HG03066 (cell line): ENCODE measurements around the gene DEFB132.

Experiments used
- ATAC-seq: cut with Tn5 transposase; IDR thresholded peaks from one replicate; pipeline ENCODE4 v1.9.1; 2021; ENCODE audit warnings: low read depth; ENCODE audit not compliant: unreplicated experiment

The DEFB132 gene

DNA sequence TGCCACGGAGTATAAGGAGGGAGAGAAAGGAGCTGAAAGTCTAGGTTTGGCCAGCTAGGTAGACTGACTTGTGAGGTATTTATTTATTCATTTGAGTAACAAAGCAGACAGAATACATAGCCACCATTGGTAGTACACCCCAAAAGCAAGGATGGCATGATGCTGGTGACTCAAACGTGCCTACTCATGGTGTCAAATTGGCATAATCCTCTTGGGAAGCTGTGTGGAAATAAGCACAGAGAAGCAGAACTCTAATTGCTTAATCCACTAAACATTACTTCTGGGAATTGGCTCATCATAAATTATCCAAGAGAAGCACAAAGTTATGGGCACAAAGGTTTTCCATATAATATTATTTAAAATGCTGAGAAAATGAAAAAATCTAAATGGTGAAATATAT, 2.5 kb downstream of the DEFB132 start:
- ATAC-seq: no peak

DNA sequence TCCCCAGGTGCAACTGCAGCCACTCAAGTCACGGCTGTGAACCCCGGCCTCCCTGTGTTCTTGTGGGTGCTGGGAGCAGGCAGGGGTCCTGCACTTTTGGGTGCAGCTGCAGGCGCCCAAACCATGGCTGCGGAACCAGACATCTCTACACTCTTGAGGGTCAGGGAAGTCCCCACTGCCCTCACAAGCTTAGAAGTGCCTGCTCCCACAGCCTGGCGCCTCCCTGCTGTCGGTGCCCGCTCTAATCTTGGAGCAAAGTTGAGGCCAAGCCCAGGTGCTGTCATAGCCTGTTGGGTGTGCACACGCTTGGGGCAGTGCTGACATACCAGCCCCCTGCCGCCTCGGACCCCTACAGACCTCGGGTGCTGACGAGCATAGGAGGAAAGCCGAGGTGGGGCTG, 6.2 kb downstream of the DEFB132 start:
- no peak for ATAC-seq

DNA sequence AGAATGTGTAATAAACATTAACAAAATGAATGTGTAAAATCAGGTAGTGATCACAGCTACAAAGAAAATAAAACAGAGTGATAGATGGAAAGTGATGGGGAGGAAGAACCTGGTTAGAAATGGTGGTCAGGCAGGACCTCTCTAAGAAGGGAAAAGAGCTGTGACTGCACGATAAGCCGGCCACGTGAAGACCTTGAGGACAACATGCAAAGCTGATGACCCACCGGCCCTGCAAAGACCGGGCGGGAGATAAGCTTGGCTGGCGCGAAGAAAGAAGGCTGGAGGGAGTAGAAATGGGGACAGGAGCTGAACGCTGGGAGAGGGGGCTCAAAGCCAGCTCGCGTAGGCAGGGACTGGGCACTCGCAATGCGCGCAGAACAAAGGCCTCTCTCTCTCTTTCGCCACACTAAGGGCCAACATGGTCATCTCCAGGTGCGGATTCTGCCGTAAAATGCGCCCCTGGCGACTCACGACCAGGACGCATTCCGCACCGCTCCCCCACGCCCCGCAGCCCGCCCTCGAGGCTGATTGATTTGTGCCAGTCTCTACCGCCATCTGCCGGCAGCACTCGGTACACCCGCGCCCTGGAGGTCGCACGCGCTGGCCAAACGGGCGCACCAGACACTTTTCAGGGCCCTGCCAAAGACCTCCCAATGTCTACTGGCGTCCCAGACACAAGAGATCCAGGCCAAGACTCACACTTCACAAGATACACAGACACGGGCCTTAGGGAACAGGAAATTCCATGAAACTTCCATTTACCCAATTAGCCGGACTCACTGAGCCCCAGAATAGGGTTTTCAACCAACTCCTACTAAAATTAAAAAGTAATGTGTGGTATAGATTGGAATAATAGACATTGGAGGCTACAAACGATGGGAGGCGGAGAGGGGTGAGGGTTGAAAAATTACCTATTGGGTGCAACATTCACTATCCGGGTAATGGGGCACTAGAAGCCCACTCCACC, 9.4 kb downstream of the DEFB132 start:
- peak; percentile 90 for ATAC-seq

DNA sequence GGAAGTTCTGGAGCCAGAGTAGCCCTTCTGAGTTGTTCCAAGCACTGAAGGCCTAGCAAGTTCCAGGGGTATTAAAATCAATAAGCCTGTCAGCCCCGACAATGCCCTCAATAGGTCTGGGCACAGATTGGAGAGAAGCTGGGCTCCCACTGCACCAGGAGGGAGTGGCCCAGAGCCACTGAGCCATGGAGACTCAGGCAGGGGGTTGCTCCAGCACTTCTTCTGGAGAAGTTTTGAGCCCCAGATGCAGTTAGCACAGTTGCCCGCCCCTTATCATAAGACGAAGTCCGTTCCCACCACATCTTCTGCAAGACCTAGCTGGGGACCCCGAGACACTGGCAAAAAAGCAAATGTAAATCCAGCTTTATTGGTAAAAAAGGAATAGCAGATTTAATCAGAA, 13.0 kb downstream of the DEFB132 start:
- no peak for ATAC-seq

DNA sequence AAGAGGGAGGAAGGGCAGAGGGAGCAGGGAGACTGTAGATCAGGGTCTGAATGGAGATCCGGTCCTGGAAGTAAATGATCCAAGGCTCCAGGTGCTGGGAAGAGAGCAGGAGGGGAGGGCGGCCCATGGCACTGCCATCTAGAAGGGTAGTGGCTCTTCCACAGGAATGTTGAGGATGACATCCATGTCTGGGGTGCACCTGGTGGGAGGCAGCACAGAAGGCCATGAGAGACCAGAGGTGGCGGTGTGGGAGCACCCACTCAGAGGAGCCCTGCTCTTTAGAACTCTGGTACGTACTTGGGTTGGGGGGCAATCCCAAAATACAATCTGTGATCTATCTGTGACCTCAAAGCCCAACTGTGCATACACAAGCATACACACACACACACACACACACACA, 13.5 kb downstream of the DEFB132 start:
- no peak for ATAC-seq

DNA sequence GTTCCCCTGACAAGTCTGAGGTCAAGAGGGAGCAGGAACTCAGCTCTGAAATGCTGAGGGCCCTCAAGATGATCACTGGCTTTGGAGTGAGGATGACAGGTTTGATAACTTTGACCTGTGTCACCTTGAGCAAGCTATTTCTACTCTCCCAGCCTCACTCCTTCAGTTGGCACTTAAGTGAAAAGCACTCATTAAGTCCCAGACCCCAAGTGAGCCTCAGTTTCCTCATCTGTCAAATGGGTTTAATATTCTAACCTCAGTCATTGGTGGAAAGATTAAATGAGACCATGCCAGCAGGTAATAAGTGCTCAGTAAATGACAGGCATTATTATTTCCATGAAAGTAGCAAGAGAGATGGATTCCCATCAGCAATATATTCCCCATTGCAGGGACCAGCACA, 14.0 kb downstream of the DEFB132 start:
- ATAC-seq: no peak

DNA sequence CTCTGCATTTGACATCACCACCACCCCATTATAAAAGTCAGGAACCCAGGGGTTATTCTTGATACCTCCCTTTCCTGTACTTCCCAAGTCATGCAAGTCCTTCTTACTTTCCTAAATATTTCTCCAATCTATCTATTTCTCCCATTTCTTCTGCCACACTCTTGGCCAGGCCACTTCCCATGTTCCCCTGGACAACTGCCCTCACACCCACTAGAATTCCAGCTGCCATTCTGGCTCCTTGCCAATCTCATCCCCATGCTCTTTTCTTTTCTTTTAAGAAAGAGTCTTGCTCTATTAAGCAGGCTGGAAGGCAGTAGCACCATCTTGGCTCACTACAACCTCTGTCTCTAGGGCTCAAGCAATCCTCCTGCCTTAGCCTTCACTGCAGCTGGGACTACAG, 15.2 kb downstream of the DEFB132 start:
- no peak for ATAC-seq

DNA sequence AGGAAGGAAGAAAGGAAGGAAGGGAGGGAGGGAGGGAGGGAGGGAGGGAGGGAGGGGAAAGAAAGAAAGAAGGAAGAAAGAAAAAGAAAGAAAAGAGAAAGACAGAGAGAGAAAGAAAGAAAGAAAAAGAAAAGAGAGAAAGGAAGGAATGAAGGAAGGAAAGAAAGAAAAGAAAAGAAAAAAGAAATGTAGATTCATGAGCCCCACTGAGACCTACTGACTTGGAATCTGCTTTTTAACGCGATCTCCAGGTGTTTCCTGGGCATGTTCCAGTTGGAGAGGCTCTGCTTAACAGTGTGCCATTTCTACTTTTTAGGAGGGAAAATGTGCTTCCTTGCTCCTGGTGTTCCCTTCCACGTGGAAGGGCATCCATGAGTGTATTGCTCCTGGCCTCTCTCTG, 16.4 kb downstream of the DEFB132 start:
- no peak for ATAC-seq

DNA sequence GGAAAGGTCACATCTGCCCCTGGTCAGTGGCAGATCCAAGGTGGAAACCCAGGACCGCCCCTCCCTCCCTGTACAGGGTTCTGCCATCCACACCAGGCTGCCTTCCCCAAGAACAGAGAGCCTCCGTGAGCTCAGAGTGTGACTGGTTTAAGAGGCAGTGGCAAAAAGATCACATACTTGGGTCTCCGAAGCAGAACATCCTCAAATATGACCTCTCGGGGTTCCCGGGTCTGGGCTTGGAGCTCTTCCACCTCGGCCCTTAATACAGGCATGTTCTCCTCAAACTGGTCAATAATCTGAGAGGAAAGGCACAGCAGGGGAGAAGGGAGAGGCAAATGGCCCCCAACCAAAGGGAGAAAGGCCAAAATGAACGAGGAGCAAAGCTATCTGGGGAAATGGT, 18.3 kb downstream of the DEFB132 start:
- ATAC-seq: no peak

DNA sequence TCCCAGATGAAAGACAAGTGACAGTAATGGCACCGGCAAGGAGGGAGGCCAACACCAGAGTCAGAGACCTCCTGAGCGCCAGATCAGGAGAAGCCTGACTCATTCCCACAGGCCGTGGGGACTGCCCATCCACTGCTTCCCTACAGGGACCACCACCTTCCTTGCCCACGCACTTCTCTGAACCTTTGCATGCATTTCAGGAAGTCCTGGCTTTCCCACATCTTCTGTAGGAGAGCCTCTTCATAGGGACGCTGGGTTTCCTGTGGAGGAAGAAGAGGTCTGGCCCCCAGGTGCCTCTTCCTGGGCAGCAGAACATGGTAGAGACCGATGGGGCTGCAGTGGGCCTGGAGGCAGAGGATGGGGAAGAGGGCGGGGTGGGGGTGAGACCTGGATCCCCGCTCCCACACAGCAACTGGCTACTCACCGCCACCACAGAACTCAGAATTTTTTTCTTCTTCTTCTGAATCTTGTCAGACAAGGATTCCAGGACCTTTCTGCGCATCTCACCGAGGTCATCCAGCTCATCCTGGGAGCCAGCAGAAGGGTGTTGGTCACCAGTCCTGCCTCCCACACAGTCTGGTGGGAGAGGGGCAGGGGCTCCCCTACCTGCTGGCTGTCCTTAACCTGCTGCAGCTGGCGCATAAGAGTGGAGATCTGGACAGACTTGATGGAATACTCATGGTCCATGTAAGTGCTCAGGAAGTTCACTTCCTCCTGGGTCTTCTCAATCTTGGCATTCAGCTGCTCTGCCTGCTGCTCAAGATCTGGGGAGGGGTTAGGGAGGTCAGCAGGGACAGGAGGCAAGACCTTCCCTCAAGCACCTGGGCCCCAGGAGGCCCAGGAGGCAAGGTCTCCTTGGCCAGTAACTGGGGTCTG, 19.3 kb downstream of the DEFB132 start:
- no peak for ATAC-seq

DNA sequence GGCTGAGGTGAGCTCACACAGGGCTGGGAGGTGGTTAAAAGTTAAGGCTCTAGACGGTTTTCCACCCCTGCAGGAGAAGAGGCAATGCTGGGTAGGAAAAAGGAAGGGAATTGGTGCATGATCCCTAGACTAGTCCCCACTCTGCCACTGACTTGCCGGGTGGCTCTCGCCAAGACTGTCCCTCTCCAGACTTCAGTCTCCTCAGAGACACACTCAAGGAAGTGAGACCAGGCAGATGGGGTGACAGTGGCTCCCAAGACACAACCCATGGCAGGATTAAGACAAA, 19.9 kb downstream of the DEFB132 start:
- ATAC-seq: no peak

DNA sequence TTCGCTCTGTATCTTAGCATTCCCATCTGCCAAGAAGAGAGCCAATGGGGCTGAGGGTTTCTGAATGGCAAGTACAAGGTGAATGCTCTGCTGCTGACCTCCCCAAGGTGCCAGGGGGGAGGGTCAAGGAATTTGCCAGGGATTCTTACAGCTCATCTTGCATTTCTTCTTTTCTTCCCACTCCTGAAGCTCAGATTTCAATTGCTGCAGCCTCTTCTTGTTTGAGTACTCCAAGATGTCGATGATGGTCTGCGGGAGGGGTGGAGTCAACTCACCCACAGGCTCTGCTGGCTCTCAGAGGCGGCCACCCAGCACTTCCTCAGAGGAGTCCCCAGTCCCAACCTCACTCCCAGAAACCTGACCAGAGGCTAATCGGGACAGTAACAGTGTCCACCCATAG, 20.7 kb downstream of the DEFB132 start:
- ATAC-seq: no peak

DNA sequence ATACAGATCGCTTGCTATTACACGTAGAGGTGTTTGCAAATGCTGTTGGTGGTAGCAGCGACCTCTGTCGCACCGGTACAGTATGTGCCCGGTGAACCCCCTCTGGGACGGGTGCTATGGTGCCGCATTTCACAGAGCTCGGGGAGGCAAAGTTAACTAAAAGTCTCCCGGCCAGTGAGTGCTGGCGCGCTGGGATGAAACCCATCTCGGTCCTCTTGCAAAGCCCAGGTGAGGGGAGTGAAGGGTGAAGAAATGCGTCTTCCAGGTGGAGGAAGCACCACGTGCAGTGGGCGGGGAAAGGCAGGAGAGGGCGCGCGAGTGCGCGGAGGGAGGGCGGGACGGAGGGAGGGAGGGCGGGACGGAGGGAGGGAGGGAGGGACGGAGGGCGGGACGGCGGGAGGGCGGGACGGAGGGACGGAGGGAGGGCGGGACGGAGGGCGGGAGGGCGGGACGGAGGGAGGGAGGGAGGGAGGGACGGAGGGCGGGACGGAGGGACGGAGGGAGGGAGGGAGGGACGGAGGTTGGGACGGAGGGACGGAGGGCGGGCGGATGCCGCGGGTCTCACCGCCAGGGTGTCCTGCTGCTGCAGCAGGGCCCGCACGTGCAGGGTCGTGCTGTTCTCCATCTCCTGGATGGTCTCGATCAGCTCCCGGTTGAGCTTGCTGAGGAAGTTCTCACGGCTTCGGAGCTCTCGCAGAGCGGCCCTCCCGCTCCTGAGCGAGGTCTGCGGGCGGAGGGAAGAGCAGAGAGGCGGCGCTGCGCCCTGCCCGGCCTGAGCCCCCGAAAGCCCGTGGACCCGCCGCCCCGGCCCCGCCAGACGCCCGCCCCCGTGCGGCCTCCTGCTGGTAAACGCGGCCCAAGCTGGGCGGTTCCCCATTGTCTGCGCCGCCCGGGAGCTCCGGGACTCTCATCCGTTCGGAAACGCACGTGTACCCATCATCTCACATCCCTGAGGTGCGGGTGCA, 21.4 kb downstream of the DEFB132 start:
- ATAC-seq: no peak

DNA sequence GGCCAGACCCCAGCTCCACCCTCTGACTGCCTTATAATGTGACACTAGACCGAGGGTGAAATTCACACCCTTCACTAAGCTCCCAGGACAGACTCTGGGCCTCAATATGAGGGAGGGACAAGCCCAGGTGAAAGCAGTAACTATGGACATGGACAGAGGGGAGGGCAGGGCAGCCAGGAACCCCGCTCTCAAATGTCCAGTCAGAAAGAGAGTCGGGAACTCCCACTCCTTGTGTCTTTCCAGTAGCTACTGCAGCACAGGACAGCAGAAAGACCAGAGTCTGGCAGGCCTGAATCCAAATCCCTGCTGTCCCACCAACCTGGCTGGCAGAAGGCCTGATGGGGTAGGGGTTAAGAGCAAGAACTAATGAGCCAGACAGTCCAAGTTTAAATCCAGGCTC, 26.6 kb downstream of the DEFB132 start:
- ATAC-seq: no peak

DNA sequence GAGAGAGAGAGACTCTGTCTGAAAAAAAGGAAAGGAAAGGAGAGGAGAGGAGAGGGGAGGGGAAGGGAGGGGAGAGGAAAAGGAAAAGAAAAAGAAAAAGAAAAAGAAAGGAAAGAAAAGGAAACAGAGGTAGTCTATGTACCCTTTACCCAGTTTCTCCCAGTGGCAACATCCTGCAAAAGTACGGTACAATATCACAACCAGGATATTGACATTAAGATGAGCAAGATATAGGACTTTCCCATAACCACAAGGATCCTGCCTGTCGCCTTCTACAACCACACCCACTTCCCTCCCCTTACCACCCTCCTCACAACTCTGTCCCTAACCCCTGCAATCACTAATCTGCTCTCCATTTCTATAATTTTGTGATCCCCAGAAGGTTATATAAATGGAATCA, 29.0 kb downstream of the DEFB132 start:
- ATAC-seq: no peak

DNA sequence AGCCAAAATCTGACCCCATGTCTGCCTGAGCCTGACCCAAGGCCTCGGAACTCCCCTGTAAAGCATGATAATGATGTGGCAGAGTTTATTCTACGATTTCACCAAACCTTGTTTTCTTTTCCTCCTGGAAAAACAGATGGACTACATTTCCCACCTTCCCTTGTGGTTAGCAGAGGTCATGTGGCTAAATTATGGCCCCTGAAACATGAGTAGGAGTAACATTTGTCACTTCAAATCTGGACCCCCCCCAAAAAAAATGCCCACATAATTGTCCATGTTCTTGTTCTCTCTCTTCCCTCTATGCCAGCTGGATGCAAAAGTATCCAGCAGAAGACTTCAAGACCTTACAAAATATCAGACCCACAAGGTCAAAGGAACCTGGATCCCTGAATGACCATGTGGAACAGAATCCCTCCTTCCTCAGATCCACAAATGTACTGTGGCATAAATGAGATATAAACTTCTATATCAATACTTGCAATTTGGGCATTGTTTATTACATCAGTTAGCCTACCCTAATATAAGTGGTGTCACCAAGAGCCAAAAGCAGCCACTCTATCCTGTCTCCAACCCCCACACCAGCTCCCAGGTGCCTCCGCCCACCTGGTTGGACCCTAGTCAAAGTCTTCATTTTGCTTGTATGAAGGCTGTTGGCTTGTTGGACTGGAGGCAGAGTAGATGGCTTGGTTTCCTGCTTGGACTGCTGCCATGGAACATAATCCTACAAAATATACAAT, 31.6 kb downstream of the DEFB132 start:
- ATAC-seq: no peak

DNA sequence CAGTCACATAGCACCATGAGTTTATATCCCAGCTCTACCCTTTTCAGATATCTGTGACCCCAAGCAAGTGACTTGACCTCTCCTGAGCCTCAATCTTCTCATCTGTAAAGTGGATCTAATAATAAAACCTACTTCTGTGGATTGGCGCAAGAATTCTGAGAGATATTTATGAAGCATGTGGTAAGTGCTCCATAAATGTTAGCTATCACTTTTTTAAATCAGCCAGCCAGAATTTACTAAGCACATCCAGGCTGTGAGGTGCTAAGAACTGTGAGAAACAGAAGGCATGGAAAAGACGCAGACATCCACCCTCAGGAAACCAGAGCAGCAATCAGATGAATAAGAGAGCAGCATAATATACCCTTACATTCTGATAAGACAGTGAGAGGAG, 32.2 kb downstream of the DEFB132 start:
- no peak for ATAC-seq

DNA sequence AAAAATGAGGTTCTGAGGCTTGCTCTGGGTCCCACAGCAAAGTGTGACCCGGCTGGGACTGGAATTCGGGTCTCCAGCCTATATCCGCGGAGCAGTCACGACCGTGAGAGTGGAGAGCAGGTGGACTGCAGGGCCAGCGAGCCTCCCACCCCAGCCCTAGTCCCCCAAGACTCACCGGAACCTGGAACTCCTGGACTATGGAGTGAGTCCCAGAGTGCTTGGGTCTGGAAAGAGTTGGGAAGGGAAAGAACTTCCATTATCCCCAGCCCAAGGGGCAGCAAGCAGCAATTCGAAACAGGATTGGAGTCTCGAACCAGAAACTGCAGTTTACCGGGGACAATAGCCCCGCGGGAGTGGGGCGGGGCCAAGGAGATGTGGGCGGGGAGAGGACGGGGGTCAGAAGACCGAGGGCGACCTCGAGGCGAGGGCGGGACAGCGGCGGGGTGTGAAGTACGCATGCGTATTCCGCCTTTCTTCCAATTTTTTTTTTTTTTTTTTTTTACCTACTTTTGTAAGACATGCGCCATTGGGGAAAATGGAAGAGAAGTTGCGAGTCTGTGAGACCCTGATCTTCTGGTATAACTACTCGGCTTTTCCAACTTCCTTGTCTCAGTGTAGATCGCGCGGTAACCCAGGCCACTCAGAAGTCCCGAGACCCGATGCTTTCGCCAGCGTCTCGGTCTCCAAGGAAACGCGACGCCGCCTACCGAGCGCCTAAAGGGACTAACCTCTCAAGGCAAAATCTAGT, 32.7 kb downstream of the DEFB132 start, which contains the start of gene C20orf96:
C20orf96 (minus strand) TSS at position 667 of the 748 bp plus-strand sequence; CDS start at position 527, 140 bp downstream.
- ATAC-seq: peak; percentile 86

DNA sequence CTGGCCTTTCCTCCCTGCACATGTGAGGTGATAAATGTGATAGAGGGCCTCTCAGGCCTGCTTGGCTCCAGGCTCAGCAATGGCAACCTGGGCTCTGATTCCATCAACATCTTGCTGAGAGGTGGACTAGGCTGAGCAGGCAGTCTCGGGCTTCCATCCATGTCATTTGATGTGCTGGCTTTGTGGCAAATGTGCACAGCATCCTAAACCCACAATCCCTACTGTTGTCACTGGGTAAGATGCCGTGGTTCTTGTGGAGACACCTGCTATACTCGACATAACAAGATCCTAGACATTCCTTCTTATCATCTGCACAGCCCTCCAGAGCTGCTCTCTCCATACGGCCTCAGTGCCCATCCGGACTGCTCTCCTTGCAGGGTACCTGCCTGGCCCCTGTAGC, 37.1 kb downstream of the DEFB132 start:
- ATAC-seq: no peak
